ENCODE measurements around the gene MAPRE3. TPM values are rescaled to one million over a fixed set of nuclear protein-coding genes. Genes with fewer than 3 reads are reported as not detected.

The MAPRE3 gene
- total RNA-seq, 1 donor from 2014 or later, result 4.6 TPM

DNA sequence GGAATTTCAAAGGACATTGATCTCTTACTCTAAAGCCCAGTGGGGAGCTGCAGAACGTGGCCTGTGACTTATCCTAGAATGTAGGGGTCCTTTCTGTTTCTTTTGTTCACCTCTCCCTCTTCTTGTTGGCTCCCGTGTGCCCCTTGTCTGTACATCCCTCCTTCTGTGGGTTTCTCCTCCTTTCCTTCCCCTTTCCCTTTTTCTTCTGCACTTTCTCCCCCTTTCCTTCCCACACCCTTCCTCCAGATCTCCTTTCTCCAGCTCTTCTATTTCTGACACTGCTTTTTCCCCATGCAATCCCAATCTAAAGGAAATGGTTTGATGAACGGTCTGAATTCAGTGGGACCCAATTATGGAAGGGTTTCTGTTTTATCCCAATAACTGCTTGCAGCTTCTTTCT, 35.5 kb upstream of the MAPRE3 start:
- H3K27ac Mint-ChIP-seq, result no peak overlapping the region
- intact Hi-C loops (cut with micrococcal nuclease), result no loop called here
- H3K36me3 Mint-ChIP-seq (ENCODE audit: low read depth), result no peaks in the 10 kb centered on the region
- ChIA-PET CTCF (no interaction called here), POLR2A (no interaction called here)
- peaks cover 6% of the 10 kb centered on the region for H3K27me3 Mint-ChIP-seq
- no peaks in the 10 kb centered on the region for H3K9me3 Mint-ChIP-seq
- DNase-seq (no peak), ATAC-seq (ENCODE audit: low read depth) (no peak)
- H3K4me1 Mint-ChIP-seq, result no peaks in the 10 kb centered on the region
- no peak overlapping the region for H3K4me3 Mint-ChIP-seq
- TF ChIP-seq, protein P1, sequence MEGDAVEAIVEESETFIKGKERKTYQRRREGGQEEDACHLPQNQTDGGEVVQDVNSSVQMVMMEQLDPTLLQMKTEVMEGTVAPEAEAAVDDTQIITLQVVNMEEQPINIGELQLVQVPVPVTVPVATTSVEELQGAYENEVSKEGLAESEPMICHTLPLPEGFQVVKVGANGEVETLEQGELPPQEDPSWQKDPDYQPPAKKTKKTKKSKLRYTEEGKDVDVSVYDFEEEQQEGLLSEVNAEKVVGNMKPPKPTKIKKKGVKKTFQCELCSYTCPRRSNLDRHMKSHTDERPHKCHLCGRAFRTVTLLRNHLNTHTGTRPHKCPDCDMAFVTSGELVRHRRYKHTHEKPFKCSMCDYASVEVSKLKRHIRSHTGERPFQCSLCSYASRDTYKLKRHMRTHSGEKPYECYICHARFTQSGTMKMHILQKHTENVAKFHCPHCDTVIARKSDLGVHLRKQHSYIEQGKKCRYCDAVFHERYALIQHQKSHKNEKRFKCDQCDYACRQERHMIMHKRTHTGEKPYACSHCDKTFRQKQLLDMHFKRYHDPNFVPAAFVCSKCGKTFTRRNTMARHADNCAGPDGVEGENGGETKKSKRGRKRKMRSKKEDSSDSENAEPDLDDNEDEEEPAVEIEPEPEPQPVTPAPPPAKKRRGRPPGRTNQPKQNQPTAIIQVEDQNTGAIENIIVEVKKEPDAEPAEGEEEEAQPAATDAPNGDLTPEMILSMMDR (IDR thresholded peaks at IDR 0.05), result no peak

DNA sequence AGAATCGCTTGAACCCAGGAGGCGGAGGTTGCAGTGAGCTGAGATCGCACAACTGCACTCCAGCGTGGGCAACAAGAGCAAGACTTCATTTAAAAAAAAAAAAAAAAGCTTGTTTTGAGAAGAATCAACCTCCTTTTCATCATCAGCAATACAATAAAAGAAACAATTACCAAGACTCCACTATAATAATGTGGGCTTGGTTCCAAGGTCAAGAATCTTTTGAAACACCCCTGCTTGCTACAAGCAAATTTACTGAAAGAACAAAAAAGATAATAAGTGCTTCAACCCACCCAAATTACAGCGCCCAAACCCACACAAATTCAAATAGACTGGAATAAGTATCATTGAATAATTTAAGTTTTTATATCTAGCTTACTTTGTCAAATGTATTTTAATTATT, 33.6 kb upstream of the MAPRE3 start:
- ATAC-seq (ENCODE audit: low read depth) (no peak), DNase-seq (no peak)
- H3K9me3 Mint-ChIP-seq, result no peaks in the 10 kb centered on the region
- H3K27ac Mint-ChIP-seq, result no peak overlapping the region
- H3K4me3 Mint-ChIP-seq, result no peak overlapping the region
- intact Hi-C loops (cut with micrococcal nuclease), result no loop called here
- POLR2A ChIA-PET, result no interaction called here
- CTCF ChIA-PET, result interaction anchor here (1.0 to 1.1 kb wide), 2 partner anchors 14 to 89 kb away, joined by 3 to 4 read pairs; partner anchors contain the start of gene DPYSL5
- peaks cover 4% of the 10 kb centered on the region for H3K27me3 Mint-ChIP-seq
- H3K4me1 Mint-ChIP-seq, result no peaks in the 10 kb centered on the region
- TF ChIP-seq, protein P1 (IDR thresholded peaks at IDR 0.05), result no peak
- H3K36me3 Mint-ChIP-seq (ENCODE audit: low read depth), result no peaks in the 10 kb centered on the region

DNA sequence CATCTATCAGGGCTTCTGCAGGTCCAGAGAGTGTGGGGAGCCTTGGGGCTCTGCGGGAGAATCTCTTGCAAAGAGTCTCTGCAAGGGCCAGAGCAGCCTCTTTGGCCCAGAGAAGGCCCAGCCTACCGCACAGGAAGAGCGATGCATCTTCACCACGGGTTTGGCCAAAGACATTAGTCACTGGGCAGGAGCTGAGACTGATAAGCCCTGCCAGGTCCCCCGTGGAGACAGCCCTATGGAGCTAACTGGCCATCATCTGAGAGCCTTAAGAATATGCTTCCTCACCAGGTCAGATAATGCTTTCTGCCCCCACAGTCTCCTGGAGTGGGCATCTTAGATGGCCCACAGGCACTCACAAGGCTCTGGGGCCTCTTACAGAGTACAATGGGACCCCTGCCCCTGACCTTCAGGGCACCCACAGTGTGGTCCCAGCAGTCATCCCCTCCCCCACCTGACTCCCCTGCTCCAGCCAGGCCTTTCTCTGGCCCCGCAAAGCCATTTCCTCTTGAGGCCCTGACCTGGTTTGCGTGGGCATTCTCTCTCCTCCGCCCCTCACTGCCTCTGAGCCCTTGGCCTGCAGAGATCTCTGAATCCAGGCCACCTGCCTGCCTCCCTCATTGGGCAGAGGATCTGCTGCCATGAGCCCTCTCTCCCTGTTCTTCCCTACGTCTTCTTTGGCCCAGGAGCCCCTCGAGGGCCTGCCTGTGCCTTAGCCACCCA, 31.9 kb upstream of the MAPRE3 start:
- H3K9me3 Mint-ChIP-seq, result no peaks in the 10 kb centered on the region
- no peaks in the 10 kb centered on the region for H3K36me3 Mint-ChIP-seq (ENCODE audit: low read depth)
- peaks cover 8% of the 10 kb centered on the region for H3K27me3 Mint-ChIP-seq
- H3K4me1 Mint-ChIP-seq, result no peaks in the 10 kb centered on the region
- intact Hi-C loops (cut with micrococcal nuclease), result no loop called here
- H3K27ac Mint-ChIP-seq, result no peak overlapping the region
- TF ChIP-seq, protein P1 (IDR thresholded peaks at IDR 0.05), result no peak
- POLR2A ChIA-PET, result no interaction called here
- ATAC-seq (ENCODE audit: low read depth) (no peak), DNase-seq (no peak)
- no peak overlapping the region for H3K4me3 Mint-ChIP-seq
- CTCF ChIA-PET, result interaction anchor here (0.9 to 3.1 kb wide), 3 partner anchors 16 to 93 kb away, joined by 3 to 30 read pairs (median 4); no protein-coding TSS in a partner anchor

DNA sequence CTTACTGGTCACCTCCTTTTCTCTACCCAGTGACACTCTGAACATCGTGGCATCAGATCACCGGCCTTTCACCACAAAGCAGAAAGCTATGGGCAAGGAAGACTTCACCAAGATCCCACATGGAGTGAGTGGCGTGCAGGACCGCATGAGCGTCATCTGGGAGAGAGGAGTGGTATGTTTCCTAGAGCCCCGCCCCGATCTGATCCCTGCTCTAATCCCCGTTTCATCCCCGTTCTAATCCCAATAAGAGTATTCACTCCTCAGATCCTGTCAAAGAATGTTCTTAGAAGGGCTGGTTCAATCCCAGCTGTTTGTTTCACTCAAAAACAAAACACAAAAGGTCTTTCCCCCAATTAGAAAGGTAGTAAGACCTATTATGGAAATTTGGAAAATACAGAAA, 30.4 kb upstream of the MAPRE3 start:
- DNase-seq (no peak), ATAC-seq (ENCODE audit: low read depth) (no peak)
- TF ChIP-seq, protein P1 (IDR thresholded peaks at IDR 0.05), result no peak
- no peaks in the 10 kb centered on the region for H3K4me1 Mint-ChIP-seq
- H3K27me3 Mint-ChIP-seq, result peaks cover 11% of the 10 kb centered on the region
- no peaks in the 10 kb centered on the region for H3K36me3 Mint-ChIP-seq (ENCODE audit: low read depth)
- CTCF ChIA-PET, result interaction anchor here (3.1 kb wide), 1 partner anchor 94 kb away, joined by 30 read pairs; no protein-coding TSS in a partner anchor
- POLR2A ChIA-PET, result no interaction called here
- intact Hi-C loops (cut with micrococcal nuclease), result no loop called here
- H3K4me3 Mint-ChIP-seq, result no peak overlapping the region
- no peak overlapping the region for H3K27ac Mint-ChIP-seq
- no peaks in the 10 kb centered on the region for H3K9me3 Mint-ChIP-seq

DNA sequence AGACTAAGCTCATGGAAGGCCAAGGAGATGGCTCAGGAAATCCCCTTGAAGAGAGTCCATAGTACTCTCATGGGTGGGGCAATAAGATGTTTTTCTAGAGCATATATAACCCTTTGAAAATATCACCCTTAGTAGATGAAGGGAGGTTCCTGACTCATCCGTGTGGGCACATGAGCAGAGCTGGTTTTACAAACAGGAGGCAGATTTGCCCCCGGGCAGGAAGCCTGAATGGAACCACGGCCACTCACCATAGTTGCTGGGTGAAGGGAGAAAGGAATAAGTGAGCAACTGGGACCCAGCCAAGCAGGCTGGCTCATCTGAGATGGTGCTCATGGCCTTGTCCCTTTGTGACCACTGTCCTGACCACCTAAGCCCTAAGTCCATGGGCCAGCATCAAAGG, 29.0 kb upstream of the MAPRE3 start:
- ChIA-PET POLR2A (no interaction called here), CTCF (interaction anchor here (1.2 to 3.1 kb wide), 2 partner anchors 96 to 310 kb away, joined by 3 to 30 read pairs; no protein-coding TSS in a partner anchor)
- Mint-ChIP-seq H3K4me1 (no peaks in the 10 kb centered on the region), H3K27ac (no peak overlapping the region), H3K36me3 (ENCODE audit: low read depth) (no peaks in the 10 kb centered on the region), H3K4me3 (no peak overlapping the region), H3K27me3 (peaks cover 12% of the 10 kb centered on the region), H3K9me3 (no peaks in the 10 kb centered on the region)
- no peak for DNase-seq
- intact Hi-C loops (cut with micrococcal nuclease), result no loop called here
- ATAC-seq (ENCODE audit: low read depth), result no peak
- TF ChIP-seq, protein P1 (IDR thresholded peaks at IDR 0.05), result no peak

Data from activated B cell treated with CpG ODN at 0.5 μM for 24 hours (primary cell).